ENCODE measurements around the gene TCF4.
A peak's percentile ranks its signal among the peaks of the same experiment; 100 is the strongest.

- peak; percentile 41 for TF ChIP-seq CTCF (IDR thresholded peaks at IDR 0.05; ENCODE audit: low read length)
- no peak for TF ChIP-seq EZH2 (optimal IDR thresholded peaks at IDR 0.05; ENCODE audit: low read depth, low read length)
These were observed 312.7 kb downstream of the TCF4 start for GRCh38 chr18:55275039-55275901.
